K562 (cell line): Measurements from ENCODE around the gene CAPN5. TPM values are rescaled to one million over a fixed set of nuclear protein-coding genes. Genes with fewer than 3 reads are reported as not detected.

Experiments used
- ATAC-seq: fragments of 200-7000 bp; cut with Tn5 transposase; 3 replicates; pipeline ENCODE4 v1.9.1; 2020; ENCODE audit warnings: moderate library complexity
- BruUV-seq: library from RNA; stranded (reverse); fragments of 400-500 nt; replicated peaks from 2 replicates; lab custom pipeline; 2021; lab: Mats Ljungman, UMichigan
- CTCF ChIA-PET: fragments of 300-600 bp; formaldehyde crosslinking; extraction: SDS; loops from one replicate; lab custom pipeline; 2021; ENCODE audit warnings: low intra/inter-chr PET ratio; lab: Yijun Ruan, JAX
- POLR2A ChIA-PET: fragments of 300-600, 350-650 bp; sonication (Branson Sonifier 250); formaldehyde crosslinking; extraction: SDS; loops from one replicate; lab custom pipeline; 2021; ENCODE audit warnings: antibody characterized with exemption, inconsistent platforms; lab: Yijun Ruan, JAX
- DNase-seq, 4 experiments: peaks; one replicate each; pipeline versions ENCODE4 v3.0.0 to v3.0.0-alpha.2; 2011 to 2018; ENCODE audit warnings: low spot score in 3 of 4, mixed read lengths in 3 of 4; ENCODE audit errors: extremely low read depth in 1 of 4
- FAIRE-seq: peaks from 2 replicates; lab custom pipeline; 2011; peaks lifted over from hg19 to GRCh38; lab: Jason Lieb, UNC
- H2AFZ ChIP-seq: 2 replicates; pipeline ENCODE4 v1.6.0; 2011; ENCODE audit warnings: low read depth, low read length, control low read depth, inconsistent platforms
- H3K27ac ChIP-seq: fragments of 200-600 bp; 3 replicates; pipeline ENCODE4 v1.8.0; 2011; ENCODE audit warnings: low read depth, mild to moderate bottlenecking, control low read depth, inconsistent platforms, low read length, moderate library complexity, mixed read lengths; ENCODE audit errors: extremely low read depth
- H3K27me3 ChIP-seq, 2 experiments: fragments of 300-600 bp in 1 of 2; 2 replicates in 1 of 2; 3 replicates in 1 of 2; pipeline versions ENCODE4 v1.6.0 to v1.8.0; 2011; ENCODE audit warnings: inconsistent platforms in 2 of 2, low read length in 2 of 2, mild to moderate bottlenecking in 1 of 2, mixed read lengths in 1 of 2, moderate library complexity in 1 of 2; ENCODE audit not compliant: control insufficient read depth in 2 of 2, insufficient read depth in 2 of 2
- H3K36me3 ChIP-seq: fragments of 300-600 bp; 3 replicates; pipeline ENCODE4 v1.8.0; 2011; ENCODE audit warnings: mild to moderate bottlenecking, low read length, inconsistent platforms; ENCODE audit not compliant: control insufficient read depth, insufficient read depth
- H3K4me1 ChIP-seq, 2 experiments: fragments of 200-600 bp in 1 of 2; replicated peaks in 1 of 2; 2 replicates in 1 of 2; 3 replicates in 1 of 2; pipeline versions ENCODE4 v1.5.1 to v1.8.0; 2011; ENCODE audit warnings: inconsistent platforms in 2 of 2, low read length in 2 of 2, mild to moderate bottlenecking in 1 of 2, mixed read lengths in 1 of 2, moderate library complexity in 1 of 2; ENCODE audit not compliant: control insufficient read depth in 2 of 2, insufficient read depth in 2 of 2
- H3K4me2 ChIP-seq: 2 replicates; pipeline ENCODE4 v1.6.1; 2011; ENCODE audit warnings: low read length, control low read depth, inconsistent platforms, mixed read lengths; ENCODE audit not compliant: insufficient read depth
- H3K4me3 ChIP-seq: fragments of 200-600 bp; sonication (generic), shearing (Covaris generic); 2 replicates; pipeline ENCODE4 v1.5.1; 2016; ENCODE audit warnings: control low read depth, inconsistent platforms
- H3K79me2 ChIP-seq: fragments of 200-600 bp; 3 replicates; pipeline ENCODE4 v1.8.0; 2011; ENCODE audit warnings: low read length, inconsistent platforms; ENCODE audit not compliant: control insufficient read depth, insufficient read depth
- H3K9ac ChIP-seq, 2 experiments: 2 replicates each; pipeline versions ENCODE4 v1.6.0 to v1.6.1; 2011; ENCODE audit warnings: low read depth in 2 of 2, low read length in 2 of 2, control low read depth in 1 of 2, inconsistent platforms in 1 of 2, mild to moderate bottlenecking in 1 of 2, mixed read lengths in 1 of 2; ENCODE audit not compliant: insufficient read depth in 1 of 2
- H3K9me1 ChIP-seq: one replicate; pipeline ENCODE4 v1.6.0; 2011; ENCODE audit warnings: inconsistent platforms, mild to moderate bottlenecking, low read length, moderate library complexity; ENCODE audit not compliant: control insufficient read depth, insufficient read depth
- H3K9me3 ChIP-seq: replicated peaks from 2 replicates; pipeline ENCODE4 v1.5.1; 2011; ENCODE audit warnings: low read depth, low read length, inconsistent platforms; ENCODE audit not compliant: control insufficient read depth, insufficient read depth
- H4K20me1 ChIP-seq: replicated peaks from 2 replicates; pipeline ENCODE4 v1.6.1; 2011; ENCODE audit warnings: low read length, inconsistent platforms, mixed read lengths; ENCODE audit not compliant: control insufficient read depth, insufficient read depth
- GMEB1 ChIP-seq: fragments of 250-450 bp; sonication (Bioruptor Pico); IDR thresholded peaks from 2 replicates; pipeline ENCODE4 v1.4.0; 2020; ENCODE audit warnings: mild to moderate bottlenecking
- HMGN3 ChIP-seq: IDR thresholded peaks from 2 replicates; pipeline ENCODE4 v1.6.1; 2011; ENCODE audit warnings: borderline replicate concordance, low read depth, mild to moderate bottlenecking, mixed read lengths, low read length; ENCODE audit not compliant: insufficient read length; ENCODE audit errors: extremely low read depth
- TEAD1 ChIP-seq, 2 experiments: fragments of 450-650 bp in 1 of 2; sonication (generic) in 1 of 2; formaldehyde crosslinking; IDR thresholded peaks; 2 replicates each; pipeline versions ENCODE4 v1.4.0 to v1.8.0; 2020 to 2022; ENCODE audit warnings: mild to moderate bottlenecking in 2 of 2, missing genetic modification reagents in 1 of 2
- ZFP30 ChIP-seq: fragments of 250-450 bp; sonication (Bioruptor Pico); IDR thresholded peaks from 2 replicates; pipeline ENCODE4 v1.8.0; 2022; ENCODE audit warnings: moderate library complexity, mild to moderate bottlenecking, inconsistent platforms, borderline replicate concordance
- ZNF778 ChIP-seq: fragments of 450-650 bp; formaldehyde crosslinking; IDR thresholded peaks from 2 replicates; pipeline ENCODE4 v1.4.0; 2020; ENCODE audit warnings: mild to moderate bottlenecking, moderate library complexity
- WGBS: fragments of 100-300 bp; shearing (Covaris generic); methylation state at CpG from one replicate; pipeline ENCODE4 v1.1.6; 2016; ENCODE audit warnings: low coverage, mixed read lengths; ENCODE audit not compliant: insufficient coverage; ENCODE audit errors: missing lambda C conversion rate; 5-methylcytosine and 5-hydroxymethylcytosine counted together
- in situ Hi-C: fragments of 300-500 bp; cut with MboI; formaldehyde crosslinking; loops from 4 replicates; pipeline ENCODE4 v1.15.0; 2018; ENCODE audit warnings: inconsistent platforms, mixed read lengths
- intact Hi-C: fragments of 100-400 bp; cut with micrococcal nuclease; formaldehyde crosslinking; loops from 2 replicates; pipeline ENCODE4 v1.14.2; 2022
- polyA plus RNA-seq, 8 experiments: library from polyadenylated mRNA; depleted of rRNA in 4 of 8; stranded (reverse) in 5 of 8; unstranded in 3 of 8; fragments of >200 nt; fragmentation: Nextera tagmentation in 2 of 8; fragmentation: Illumina TruSeq in 1 of 8; extraction: Ambion mirVana in 2 of 8; extraction: Trizol in 1 of 8; gene quantifications; 2 replicates each; pipeline versions ENCODE4 v1.2.1 to v1.2.3, GENCODE V29; 2011 to 2014; ENCODE audit warnings: inconsistent platforms in 1 of 8, missing spikeins in 1 of 8
- total RNA-seq, 7 experiments: library from RNA; depleted of rRNA in 6 of 7; stranded (reverse); fragments of >200 nt in 6 of 7; fragmentation: Illumina TruSeq in 2 of 7; extraction: Trizol in 2 of 7; gene quantifications; 2 replicates each; pipeline versions ENCODE4 v1.2.1 to v1.2.3, GENCODE V29; 2011 to 2021; ENCODE audit warnings: low replicate concordance in 1 of 7
- TF ChIP-seq, protein P1 (sequence below): fragments of 250-450 bp; sonication (Bioruptor Pico); IDR thresholded peaks from 2 replicates; pipeline ENCODE4 v1.5.0; 2021

The CAPN5 gene
- total and polyA plus RNA-seq, 9 of the 15 experiments (the other 6 are each of a cell fraction or from before 2014, with no cell fraction given) = 0.04 to 0.44 (median 0.14) TPM; not detected in 2

- H3K27ac ChIP-seq = no peak overlapping the region
- TF ChIP-seq GMEB1 (CRISPR knock-in tag) (no peak), TEAD1 (CRISPR knock-in tag; IDR thresholded peaks at IDR 0.05) (no peak), ZNF778 (CRISPR knock-in tag) (no peak), ZFP30 (CRISPR knock-in tag) (no peak), HMGN3 (no peak)
- TF ChIP-seq, protein P1, sequence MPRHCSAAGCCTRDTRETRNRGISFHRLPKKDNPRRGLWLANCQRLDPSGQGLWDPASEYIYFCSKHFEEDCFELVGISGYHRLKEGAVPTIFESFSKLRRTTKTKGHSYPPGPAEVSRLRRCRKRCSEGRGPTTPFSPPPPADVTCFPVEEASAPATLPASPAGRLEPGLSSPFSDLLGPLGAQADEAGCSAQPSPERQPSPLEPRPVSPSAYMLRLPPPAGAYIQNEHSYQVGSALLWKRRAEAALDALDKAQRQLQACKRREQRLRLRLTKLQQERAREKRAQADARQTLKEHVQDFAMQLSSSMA = no peak
- ChIA-PET POLR2A (interaction anchor here (0.9 to 1.2 kb wide), 3 partner anchors 10 to 357 kb away, joined by 3 to 4 read pairs (median 3); no protein-coding TSS in a partner anchor), CTCF (interaction anchor here (0.7 to 3.9 kb wide), 2 partner anchors 46 to 85 kb away, joined by 3 to 50 read pairs; no protein-coding TSS in a partner anchor)
- no peaks in the 10 kb centered on the region for H3K9me3 ChIP-seq
- H3K4me2 ChIP-seq = no peak overlapping the region
- WGBS = 2% methylated on average over 7 of the region's 7 CpGs
- BruUV-seq = no TSS peak
- peaks cover 0 to 15% of the 10 kb centered on the region in 2 experiments; a peak in 2 of 5 replicates for H3K4me1 ChIP-seq
- H3K36me3 ChIP-seq = no peaks in the 10 kb centered on the region
- peaks cover 7% of the 10 kb centered on the region; the same call in 1 of the 2 replicates for H4K20me1 ChIP-seq
- H3K4me3 ChIP-seq = no peak overlapping the region
- peaks cover 0 to 30% of the 10 kb centered on the region in 2 experiments; a peak in 3 of 5 replicates for H3K27me3 ChIP-seq
- no peaks in the 10 kb centered on the region for H3K9me1 ChIP-seq
- H2AFZ ChIP-seq = no peak overlapping the region
- ATAC-seq = no peak
- intact Hi-C loops (loop anchor here (5.0 kb wide), 1 partner anchor 360 kb away; no protein-coding TSS in a partner anchor), in situ Hi-C loops (loop anchor here (5.0 kb wide), 1 partner anchor 45 kb away; no protein-coding TSS in a partner anchor)
- DNase-seq = no peak
- H3K9ac ChIP-seq = no peak overlapping the region
- FAIRE-seq = no peak
- no peaks in the 10 kb centered on the region for H3K79me2 ChIP-seq
These were observed 25.6 kb downstream of the CAPN5 start for GRCh38 chr11:77092382-77092781.
